KMS-11 (cell line): ENCODE measurements around the gene TRIO.

Experiments used
- H2AFZ ChIP-seq: fragments of 200-600 bp; sonication (generic); 2 replicates; pipeline ENCODE4 v1.6.1; 2016; ENCODE audit warnings: antibody characterized with exemption, mixed run types, low read depth
- H3K27ac ChIP-seq: fragments of 200-600 bp; sonication (generic); 2 replicates; pipeline ENCODE4 v1.6.1; 2016; ENCODE audit warnings: mild to moderate bottlenecking, mixed run types
- H3K27me3 ChIP-seq: fragments of 200-600 bp; sonication (generic); 2 replicates; pipeline ENCODE4 v1.6.1; 2017; ENCODE audit warnings: mild to moderate bottlenecking, low read depth, mixed run types, moderate library complexity; ENCODE audit not compliant: insufficient read depth
- H3K36me3 ChIP-seq: fragments of 200-600 bp; sonication (generic); 2 replicates; pipeline ENCODE4 v1.6.1; 2017; ENCODE audit warnings: mild to moderate bottlenecking, mixed run types; ENCODE audit not compliant: insufficient read depth
- H3K4me1 ChIP-seq: fragments of 200-600 bp; sonication (generic); 2 replicates; pipeline ENCODE4 v1.6.1; 2016; ENCODE audit warnings: mild to moderate bottlenecking, low read depth, mixed run types; ENCODE audit not compliant: poor library complexity, severe bottlenecking
- H3K4me2 ChIP-seq: fragments of 200-600 bp; sonication (generic); 2 replicates; pipeline ENCODE4 v1.7.0; 2016; ENCODE audit warnings: mild to moderate bottlenecking, mixed run types
- H3K4me3 ChIP-seq: fragments of 200-600 bp; sonication (generic); IDR thresholded peaks from 2 replicates; pipeline ENCODE4 v1.6.1; 2017; ENCODE audit warnings: low read depth, low read length, mixed read lengths; ENCODE audit not compliant: insufficient read depth
- H3K79me2 ChIP-seq: fragments of 200-600 bp; sonication (generic); 2 replicates; pipeline ENCODE4 v1.6.1; 2016; ENCODE audit warnings: low read depth, mixed run types; ENCODE audit not compliant: insufficient read depth
- H3K9ac ChIP-seq: fragments of 200-600 bp; sonication (generic); 2 replicates; pipeline ENCODE4 v1.6.1; 2016; ENCODE audit warnings: mild to moderate bottlenecking, mixed run types
- H4K20me1 ChIP-seq: fragments of 200-600 bp; sonication (generic); 2 replicates; pipeline ENCODE4 v1.6.1; 2016; ENCODE audit warnings: mild to moderate bottlenecking, mixed run types; ENCODE audit not compliant: insufficient read depth
- TF ChIP-seq, protein P1 (sequence below): fragments of 200-600 bp; sonication (generic); conservative IDR thresholded peaks from 2 replicates; pipeline ENCODE4 v1.6.1; 2017; ENCODE audit warnings: low read depth, mild to moderate bottlenecking, antibody characterized with exemption, low read length, moderate library complexity, mixed read lengths

TRIO gene

DNA sequence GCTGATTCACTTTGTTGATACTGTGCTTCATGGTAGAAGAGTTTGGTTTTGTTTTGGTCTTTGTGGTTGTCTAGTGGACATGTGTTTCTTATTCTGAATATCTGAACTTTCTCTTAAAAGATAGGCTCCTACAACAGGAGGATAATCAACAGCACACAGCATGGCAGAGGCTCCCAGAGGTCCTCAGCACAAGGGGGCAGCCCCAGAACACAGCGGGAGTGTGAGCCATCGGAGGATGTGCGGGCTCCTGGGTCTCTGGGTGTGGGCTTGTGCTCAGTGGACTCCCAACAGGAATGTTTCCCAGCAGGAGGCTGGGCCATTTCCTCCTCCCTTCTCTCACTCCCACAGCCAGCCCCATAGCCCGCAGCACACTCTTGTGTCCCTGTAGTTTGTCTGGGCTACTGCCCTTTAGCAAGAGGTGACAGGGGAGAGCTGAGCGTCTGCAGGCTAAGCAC is 274.2 kb downstream of the TRIO start:
- no peaks in the 10 kb centered on the region for H4K20me1 ChIP-seq

DNA sequence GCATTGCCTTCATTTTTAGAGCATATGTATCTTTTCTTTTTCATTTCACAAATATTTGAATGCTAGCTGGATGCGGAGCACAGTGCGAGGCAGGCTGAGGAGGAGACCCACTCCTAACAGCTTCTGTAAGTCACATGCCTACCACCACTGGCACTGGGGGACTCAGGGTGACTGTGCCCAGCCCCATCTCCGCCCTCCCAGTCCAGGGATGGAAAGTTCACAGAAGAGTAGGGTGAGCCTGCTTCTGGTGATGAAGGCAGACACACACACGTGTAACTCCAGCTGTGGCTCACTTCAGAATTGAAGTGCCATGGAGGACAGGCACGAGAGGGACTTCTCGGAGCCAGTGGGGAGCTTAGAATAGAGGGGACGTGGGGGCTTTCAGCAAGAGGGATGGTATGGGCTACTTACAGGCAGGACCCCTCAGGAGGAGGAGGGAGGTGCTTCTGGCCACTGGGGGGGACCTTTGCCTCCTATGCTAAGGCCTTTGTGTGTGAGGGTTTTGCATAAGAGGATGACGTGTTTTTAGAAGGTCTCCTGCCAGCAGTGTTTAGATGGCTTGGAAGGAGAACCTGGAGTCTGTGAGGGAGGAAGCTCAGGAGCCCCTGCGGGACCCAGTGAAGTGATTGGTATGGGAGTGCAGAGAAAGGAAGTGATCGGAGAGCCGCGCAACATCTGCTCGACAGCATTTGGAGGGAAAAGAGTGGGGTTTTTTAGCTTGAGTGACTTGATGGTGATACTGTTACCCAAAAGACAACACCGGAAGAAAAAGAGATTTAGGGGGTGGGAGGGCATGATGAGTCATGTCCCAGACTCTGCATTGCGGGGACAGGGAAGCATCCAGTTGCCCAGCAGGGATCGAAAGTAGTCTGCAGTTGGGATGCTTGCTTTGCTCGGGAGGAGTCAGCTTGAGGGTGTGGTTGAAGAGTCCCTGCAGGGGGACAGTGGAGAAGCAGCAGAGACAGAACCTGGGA is 274.9 kb downstream of the TRIO start:
- Histone ChIP-seq H3K9ac (no peak overlapping the region), H3K4me2 (no peak overlapping the region), H4K20me1 (no peaks in the 10 kb centered on the region), H3K4me3 (no peak overlapping the region), H3K79me2 (no peaks in the 10 kb centered on the region), H2AFZ (no peak overlapping the region), H3K36me3 (no peaks in the 10 kb centered on the region; the same call in 1 of the 2 replicates), H3K27me3 (no peaks in the 10 kb centered on the region), H3K27ac (no peak overlapping the region), H3K4me1 (no peaks in the 10 kb centered on the region)
- TF ChIP-seq, protein P1, sequence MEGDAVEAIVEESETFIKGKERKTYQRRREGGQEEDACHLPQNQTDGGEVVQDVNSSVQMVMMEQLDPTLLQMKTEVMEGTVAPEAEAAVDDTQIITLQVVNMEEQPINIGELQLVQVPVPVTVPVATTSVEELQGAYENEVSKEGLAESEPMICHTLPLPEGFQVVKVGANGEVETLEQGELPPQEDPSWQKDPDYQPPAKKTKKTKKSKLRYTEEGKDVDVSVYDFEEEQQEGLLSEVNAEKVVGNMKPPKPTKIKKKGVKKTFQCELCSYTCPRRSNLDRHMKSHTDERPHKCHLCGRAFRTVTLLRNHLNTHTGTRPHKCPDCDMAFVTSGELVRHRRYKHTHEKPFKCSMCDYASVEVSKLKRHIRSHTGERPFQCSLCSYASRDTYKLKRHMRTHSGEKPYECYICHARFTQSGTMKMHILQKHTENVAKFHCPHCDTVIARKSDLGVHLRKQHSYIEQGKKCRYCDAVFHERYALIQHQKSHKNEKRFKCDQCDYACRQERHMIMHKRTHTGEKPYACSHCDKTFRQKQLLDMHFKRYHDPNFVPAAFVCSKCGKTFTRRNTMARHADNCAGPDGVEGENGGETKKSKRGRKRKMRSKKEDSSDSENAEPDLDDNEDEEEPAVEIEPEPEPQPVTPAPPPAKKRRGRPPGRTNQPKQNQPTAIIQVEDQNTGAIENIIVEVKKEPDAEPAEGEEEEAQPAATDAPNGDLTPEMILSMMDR, result no peak

More for the DNA sequence above, 274.2 kb downstream of the TRIO start:
- Histone ChIP-seq H3K36me3 (no peaks in the 10 kb centered on the region; the same call in 1 of the 2 replicates), H3K4me1 (no peaks in the 10 kb centered on the region), H3K27ac (no peak overlapping the region), H3K4me2 (no peak overlapping the region), H3K4me3 (no peak overlapping the region), H3K9ac (no peak overlapping the region), H2AFZ (no peak overlapping the region), H3K27me3 (no peaks in the 10 kb centered on the region), H3K79me2 (no peaks in the 10 kb centered on the region)
- TF ChIP-seq, protein P1, result no peak

DNA sequence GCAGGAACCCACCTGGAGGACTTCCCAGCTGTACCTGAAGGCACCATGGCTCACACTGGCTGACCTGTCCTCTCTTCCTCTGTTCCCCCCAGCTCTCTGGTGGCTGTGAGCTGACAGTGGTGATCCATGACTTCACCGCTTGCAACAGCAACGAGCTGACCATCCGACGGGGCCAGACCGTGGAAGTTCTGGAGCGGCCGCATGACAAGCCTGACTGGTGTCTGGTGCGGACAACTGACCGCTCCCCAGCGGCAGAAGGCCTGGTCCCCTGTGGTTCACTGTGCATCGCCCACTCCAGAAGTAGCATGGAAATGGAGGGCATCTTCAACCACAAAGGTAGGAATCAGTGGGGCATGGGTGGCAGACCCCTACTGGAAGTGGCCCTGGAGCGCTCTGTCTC is 276.5 kb downstream of the TRIO start:
- Histone ChIP-seq H3K9ac (no peak overlapping the region), H3K79me2 (no peaks in the 10 kb centered on the region), H3K4me1 (no peaks in the 10 kb centered on the region), H4K20me1 (no peaks in the 10 kb centered on the region), H3K4me2 (no peak overlapping the region), H2AFZ (no peak overlapping the region), H3K27ac (no peak overlapping the region), H3K36me3 (no peaks in the 10 kb centered on the region; the same call in 1 of the 2 replicates), H3K27me3 (no peaks in the 10 kb centered on the region), H3K4me3 (no peak overlapping the region)
- TF ChIP-seq, protein P1, result no peak

DNA sequence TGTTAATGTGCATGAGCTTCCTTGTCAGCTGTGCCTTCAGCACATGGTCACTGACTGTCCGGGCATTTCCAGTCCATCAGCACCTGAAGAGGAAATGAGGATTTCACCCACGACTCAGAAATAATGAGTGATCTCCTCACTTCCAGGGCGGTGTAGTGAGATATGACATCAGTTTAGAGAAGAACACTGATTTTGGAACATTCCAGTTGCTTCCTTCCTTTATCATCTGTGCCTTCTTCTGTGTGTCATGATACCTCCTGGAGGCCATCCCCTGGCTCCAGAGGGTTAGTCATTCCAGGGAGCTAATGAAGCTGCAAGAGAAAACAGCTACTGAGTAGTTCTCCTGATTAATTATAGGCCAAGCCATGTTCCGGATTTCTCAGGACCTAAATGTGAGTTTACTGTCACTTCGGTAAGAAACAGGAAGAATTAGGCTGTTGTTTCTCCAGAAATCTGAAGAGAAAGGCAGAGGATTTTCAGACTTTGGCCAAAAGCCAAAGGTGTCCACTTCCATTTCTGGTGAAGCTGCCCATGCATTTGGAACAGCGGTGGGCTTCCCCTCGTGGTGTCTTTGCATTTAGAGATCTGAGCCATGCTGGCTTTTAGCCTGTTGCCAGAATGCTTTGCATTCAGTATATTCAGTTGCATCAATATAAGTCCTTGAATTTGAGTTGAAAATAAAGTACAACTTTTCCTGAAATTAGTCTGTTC is 277.1 kb downstream of the TRIO start:
- TF ChIP-seq, protein P1, result no peak
- Histone ChIP-seq H3K36me3 (no peaks in the 10 kb centered on the region; the same call in 1 of the 2 replicates), H4K20me1 (no peaks in the 10 kb centered on the region), H3K79me2 (no peaks in the 10 kb centered on the region), H3K27ac (no peak overlapping the region), H3K4me3 (no peak overlapping the region), H3K27me3 (no peaks in the 10 kb centered on the region), H3K4me2 (no peak overlapping the region), H3K9ac (no peak overlapping the region), H2AFZ (no peak overlapping the region), H3K4me1 (no peaks in the 10 kb centered on the region)
